Suprapubic skin (tissue), 4 donors: Measurements from ENCODE around the gene SYDE2.

ENCODE experiments used
- EP300 ChIP-seq: sonication (generic); formaldehyde crosslinking; IDR thresholded peaks from one replicate; pipeline ENCODE4 v1.6.1; 2017; ENCODE audit warnings: antibody characterized with exemption
- POLR2A ChIP-seq, 2 donors: fragments of 450-650 bp; IDR thresholded peaks; one replicate each; pipeline ENCODE4 v1.6.1; 2017; ENCODE audit warnings: antibody characterized with exemption in 2 of 2, mild to moderate bottlenecking in 2 of 2, moderate library complexity in 2 of 2
- POLR2AphosphoS5 ChIP-seq, 3 donors: sonication (generic); formaldehyde crosslinking; IDR thresholded peaks; one replicate each; pipeline ENCODE4 v1.6.1; 2017; ENCODE audit warnings: antibody characterized with exemption in 3 of 3
- TF ChIP-seq, protein P1 (sequence below), 2 donors: fragments of 200-600 bp in 1 of 2; fragments of 450-650 bp in 1 of 2; sonication (generic) in 1 of 2; IDR thresholded peaks; one replicate each; pipeline ENCODE4 v1.5.1; 2016 to 2019; ENCODE audit warnings: antibody characterized with exemption in 2 of 2, mild to moderate bottlenecking in 1 of 2, moderate library complexity in 1 of 2

- no peak for TF ChIP-seq POLR2A (IDR thresholded peaks at IDR 0.05)
- TF ChIP-seq, protein P1, sequence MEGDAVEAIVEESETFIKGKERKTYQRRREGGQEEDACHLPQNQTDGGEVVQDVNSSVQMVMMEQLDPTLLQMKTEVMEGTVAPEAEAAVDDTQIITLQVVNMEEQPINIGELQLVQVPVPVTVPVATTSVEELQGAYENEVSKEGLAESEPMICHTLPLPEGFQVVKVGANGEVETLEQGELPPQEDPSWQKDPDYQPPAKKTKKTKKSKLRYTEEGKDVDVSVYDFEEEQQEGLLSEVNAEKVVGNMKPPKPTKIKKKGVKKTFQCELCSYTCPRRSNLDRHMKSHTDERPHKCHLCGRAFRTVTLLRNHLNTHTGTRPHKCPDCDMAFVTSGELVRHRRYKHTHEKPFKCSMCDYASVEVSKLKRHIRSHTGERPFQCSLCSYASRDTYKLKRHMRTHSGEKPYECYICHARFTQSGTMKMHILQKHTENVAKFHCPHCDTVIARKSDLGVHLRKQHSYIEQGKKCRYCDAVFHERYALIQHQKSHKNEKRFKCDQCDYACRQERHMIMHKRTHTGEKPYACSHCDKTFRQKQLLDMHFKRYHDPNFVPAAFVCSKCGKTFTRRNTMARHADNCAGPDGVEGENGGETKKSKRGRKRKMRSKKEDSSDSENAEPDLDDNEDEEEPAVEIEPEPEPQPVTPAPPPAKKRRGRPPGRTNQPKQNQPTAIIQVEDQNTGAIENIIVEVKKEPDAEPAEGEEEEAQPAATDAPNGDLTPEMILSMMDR (IDR thresholded peaks at IDR 0.05), result no peak
- no peak for TF ChIP-seq POLR2AphosphoS5 (IDR thresholded peaks at IDR 0.05)
- no peak for TF ChIP-seq EP300
Measured at GRCh38 chr1:85244271-85245061, 43.6 kb upstream of the SYDE2 start.
